ENCODE measurements around the gene BEGAIN. TPM values are rescaled to one million over a fixed set of nuclear protein-coding genes. Genes with fewer than 3 reads are reported as not detected.

BEGAIN gene
- total RNA-seq, 3 donors from 2014 or later: 0.53 to 3.9 (median 2.0) TPM

GRCh38 chr14:100541621-100542560 is 45.3 kb downstream of the BEGAIN start:
- Mint-ChIP-seq H3K4me3 (no peak overlapping the region), H3K36me3 (ENCODE audit: insufficient read depth) (no peaks in the 10 kb centered on the region), H3K4me1 (ENCODE audit: low read depth) (peaks cover 3% of the 10 kb centered on the region), H3K27me3 (ENCODE audit: low read depth) (no peaks in the 10 kb centered on the region), H3K9me3 (no peaks in the 10 kb centered on the region)
- no peak for ATAC-seq
- no peak for DNase-seq

- H3K9me3 Mint-ChIP-seq: no peaks in the 10 kb centered on the region
- peaks cover 3% of the 10 kb centered on the region for H3K4me1 Mint-ChIP-seq (ENCODE audit: low read depth)
- peaks cover 2% of the 10 kb centered on the region for H3K36me3 Mint-ChIP-seq (ENCODE audit: insufficient read depth)
- no peak for DNase-seq
- ATAC-seq: no peak
- no peaks in the 10 kb centered on the region for H3K27me3 Mint-ChIP-seq (ENCODE audit: low read depth)
- no peak overlapping the region for H3K4me3 Mint-ChIP-seq
These were observed 46.1 kb downstream of the BEGAIN start for GRCh38 chr14:100540926-100541620.

DNA sequence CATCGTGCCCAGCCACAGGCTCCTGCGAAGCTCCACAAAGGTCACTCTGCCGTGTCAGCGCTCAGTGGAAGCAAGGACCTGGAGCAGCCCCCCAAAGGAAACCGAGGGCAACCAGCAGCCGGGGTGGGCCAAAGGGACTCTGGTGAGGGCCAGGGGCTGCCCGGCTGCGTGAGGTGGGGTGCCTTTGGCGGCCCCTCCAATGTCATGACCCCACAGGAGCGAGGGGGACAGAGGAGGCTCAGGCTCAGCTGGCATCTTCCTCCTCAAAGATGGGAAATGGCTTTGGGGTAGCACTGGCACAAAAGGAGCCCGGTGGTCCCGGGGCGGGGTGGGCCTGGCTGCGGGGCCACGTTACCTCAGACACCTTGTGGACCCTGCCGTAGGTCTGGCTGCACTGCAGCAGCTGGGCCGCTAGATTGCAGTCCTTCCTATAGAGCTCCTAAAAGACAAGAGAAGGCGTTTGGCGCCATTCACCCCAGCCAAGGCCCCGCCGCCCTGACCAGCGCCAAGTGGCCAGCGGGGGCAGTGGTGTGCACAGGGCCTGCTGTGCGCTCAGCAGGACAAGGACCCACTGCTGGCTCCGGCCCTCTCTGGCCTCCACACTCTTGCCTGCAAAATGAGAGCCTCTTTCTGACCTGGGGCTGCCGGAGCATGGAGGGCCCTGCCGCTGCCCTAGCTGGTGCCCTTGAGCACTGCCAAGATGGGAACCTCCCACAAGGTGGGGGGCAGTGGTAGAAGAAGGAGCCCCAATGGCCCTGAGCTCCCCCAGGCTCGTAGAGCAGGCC is 46.9 kb downstream of the BEGAIN start:
- DNase-seq (no peak), ATAC-seq (no peak)
- H3K4me3 Mint-ChIP-seq: no peak overlapping the region
- peaks cover 2% of the 10 kb centered on the region for H3K36me3 Mint-ChIP-seq (ENCODE audit: insufficient read depth)
- H3K4me1 Mint-ChIP-seq (ENCODE audit: low read depth): no peaks in the 10 kb centered on the region
- H3K27me3 Mint-ChIP-seq (ENCODE audit: low read depth): no peaks in the 10 kb centered on the region
- no peaks in the 10 kb centered on the region for H3K9me3 Mint-ChIP-seq

DNA sequence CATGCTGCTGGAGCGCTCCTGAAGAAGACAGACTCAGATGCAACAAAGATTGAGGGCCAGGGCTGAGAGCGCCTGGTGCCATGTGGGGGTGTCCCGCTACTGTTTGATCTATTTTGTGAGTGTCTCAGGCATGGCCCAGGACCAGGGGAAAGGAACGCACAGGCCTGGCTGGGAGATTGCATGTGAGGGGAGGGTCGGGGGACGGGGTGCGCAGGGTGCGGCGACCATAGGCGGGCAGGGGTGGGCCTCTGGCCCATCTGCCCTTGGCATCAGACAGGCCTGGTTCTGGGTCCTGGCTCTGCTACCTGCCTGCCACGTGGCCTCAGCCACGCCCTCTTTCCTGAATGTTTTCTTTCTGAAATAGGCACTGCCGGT is 47.5 kb downstream of the BEGAIN start:
- DNase-seq (no peak), ATAC-seq (no peak)
- H3K4me3 Mint-ChIP-seq: no peak overlapping the region
- H3K9me3 Mint-ChIP-seq: no peaks in the 10 kb centered on the region
- no peaks in the 10 kb centered on the region for H3K4me1 Mint-ChIP-seq (ENCODE audit: low read depth)
- H3K36me3 Mint-ChIP-seq (ENCODE audit: insufficient read depth): peaks cover 2% of the 10 kb centered on the region
- no peaks in the 10 kb centered on the region for H3K27me3 Mint-ChIP-seq (ENCODE audit: low read depth)

DNA sequence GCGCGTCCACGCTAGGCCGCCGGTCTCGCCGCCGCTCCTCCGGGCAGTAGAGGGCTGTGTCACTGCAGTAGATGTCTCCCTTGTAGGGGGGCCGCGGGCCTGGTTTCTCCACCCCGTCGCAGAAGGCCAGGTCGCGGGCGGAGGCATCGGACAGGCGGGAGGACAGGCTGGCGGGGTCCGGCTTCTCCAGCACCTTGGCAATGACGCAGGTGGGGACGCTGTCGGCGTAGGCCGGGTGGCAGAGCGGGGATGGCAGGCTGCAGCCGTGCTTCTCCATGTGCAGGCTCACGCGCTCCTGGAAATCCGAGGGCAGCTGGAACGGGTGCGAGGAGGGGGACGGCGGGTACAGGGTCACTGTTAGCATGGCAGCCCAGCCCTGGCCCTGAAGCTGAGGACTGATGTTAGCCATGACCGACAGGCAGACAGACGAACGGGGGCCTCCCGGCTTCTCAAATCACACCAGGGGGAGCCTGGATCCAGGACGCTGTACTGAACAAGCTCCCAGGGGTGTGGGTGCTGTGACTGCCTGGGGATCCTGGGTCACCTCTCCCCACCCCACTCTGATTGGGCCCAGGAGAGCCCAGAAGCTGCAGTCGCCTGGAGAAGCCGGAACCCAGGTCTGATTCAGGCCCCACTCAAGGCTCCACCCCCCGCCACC is 48.1 kb downstream of the BEGAIN start:
- no peaks in the 10 kb centered on the region for H3K9me3 Mint-ChIP-seq
- H3K36me3 Mint-ChIP-seq (ENCODE audit: insufficient read depth): peaks cover 2% of the 10 kb centered on the region
- no peak overlapping the region for H3K4me3 Mint-ChIP-seq
- no peaks in the 10 kb centered on the region for H3K27me3 Mint-ChIP-seq (ENCODE audit: low read depth)
- DNase-seq (no peak), ATAC-seq (no peak)
- H3K4me1 Mint-ChIP-seq (ENCODE audit: low read depth): peaks cover 2% of the 10 kb centered on the region

DNA sequence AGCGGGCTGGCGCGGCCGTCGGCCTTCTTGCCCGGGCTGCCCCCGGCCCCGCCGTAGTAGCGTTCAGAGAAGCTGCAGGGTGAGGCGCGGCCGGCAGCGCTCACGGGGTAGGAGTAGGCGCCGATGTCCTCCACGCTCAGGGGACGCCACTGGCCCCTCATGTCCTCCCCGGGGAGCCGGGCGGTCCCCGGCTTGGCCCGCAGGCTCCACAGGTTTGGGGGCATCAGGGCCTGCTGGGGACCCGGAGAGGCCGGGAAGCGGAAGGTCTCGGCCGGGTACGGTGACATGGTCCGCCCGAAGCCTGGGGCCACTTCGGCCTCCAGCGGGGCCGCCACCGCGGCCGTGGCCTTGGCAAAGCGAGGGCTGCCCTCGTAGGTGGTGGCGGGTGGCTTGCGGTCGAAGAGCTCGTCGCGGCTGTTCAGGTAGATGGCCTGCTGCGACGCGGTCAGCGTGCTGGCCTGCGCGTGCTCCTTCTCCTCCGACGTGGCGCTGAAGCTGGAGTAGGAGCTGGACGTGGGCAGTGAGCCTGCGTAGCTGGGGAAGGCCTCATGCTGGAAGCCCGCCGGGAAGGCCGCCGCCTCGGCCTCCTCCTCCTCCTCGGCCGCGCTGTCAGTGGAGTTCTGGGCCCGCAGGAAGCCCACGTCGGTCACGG is 48.7 kb downstream of the BEGAIN start:
- Mint-ChIP-seq H3K4me1 (ENCODE audit: low read depth) (peaks cover 4% of the 10 kb centered on the region), H3K36me3 (ENCODE audit: insufficient read depth) (peaks cover 2% of the 10 kb centered on the region), H3K27me3 (ENCODE audit: low read depth) (no peaks in the 10 kb centered on the region), H3K9me3 (no peaks in the 10 kb centered on the region), H3K4me3 (no peak overlapping the region)
- ATAC-seq (no peak), DNase-seq (no peak)

- Mint-ChIP-seq H3K4me3 (no peak overlapping the region), H3K9me3 (no peaks in the 10 kb centered on the region), H3K36me3 (ENCODE audit: insufficient read depth) (peaks cover 2% of the 10 kb centered on the region), H3K4me1 (ENCODE audit: low read depth) (peaks cover 4% of the 10 kb centered on the region), H3K27me3 (ENCODE audit: low read depth) (no peaks in the 10 kb centered on the region)
- no peak for ATAC-seq
- DNase-seq: no peak
These were observed 49.5 kb downstream of the BEGAIN start for GRCh38 chr14:100537446-100538350.

DNA sequence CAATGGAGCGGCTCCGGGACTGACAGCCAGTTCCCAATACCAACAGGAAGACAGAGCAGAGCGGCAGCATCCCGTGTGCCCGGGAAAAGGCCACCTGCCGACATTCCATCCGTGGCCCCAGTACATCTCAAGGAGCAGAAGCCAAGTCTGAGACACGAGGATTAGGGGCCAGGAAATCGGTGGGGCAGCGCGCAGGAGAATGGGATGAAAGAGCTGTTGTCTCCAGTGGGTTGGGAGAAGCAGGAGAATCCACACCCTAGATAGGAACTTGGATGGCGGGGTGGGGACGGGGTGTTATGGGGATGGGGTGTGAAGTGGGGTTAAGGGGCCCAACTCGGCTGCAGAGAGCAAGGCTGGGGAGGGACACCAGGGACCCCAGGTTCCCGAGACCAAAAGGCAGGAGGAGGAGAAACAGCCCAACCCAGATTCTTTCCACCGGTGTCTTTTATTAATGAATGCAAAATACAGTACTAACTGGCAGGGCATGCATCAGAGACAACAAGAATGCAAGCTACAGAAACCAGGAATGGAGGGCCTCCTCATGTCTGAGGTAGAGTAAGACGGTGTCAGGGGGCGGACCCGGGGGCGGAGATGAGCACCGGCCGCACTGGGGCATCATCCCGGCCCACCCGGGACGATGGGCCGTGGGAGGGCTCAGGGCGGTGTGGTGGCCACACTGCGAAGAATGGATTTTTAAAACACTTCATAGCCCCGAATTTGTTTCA is 50.3 kb downstream of the BEGAIN start:
- peak; percentile 2 for DNase-seq
- ATAC-seq: no peak
- Mint-ChIP-seq H3K4me1 (ENCODE audit: low read depth) (peaks cover 4% of the 10 kb centered on the region), H3K9me3 (no peaks in the 10 kb centered on the region), H3K4me3 (no peak overlapping the region), H3K27me3 (ENCODE audit: low read depth) (no peaks in the 10 kb centered on the region), H3K36me3 (ENCODE audit: insufficient read depth) (peaks cover 4% of the 10 kb centered on the region)

DNA sequence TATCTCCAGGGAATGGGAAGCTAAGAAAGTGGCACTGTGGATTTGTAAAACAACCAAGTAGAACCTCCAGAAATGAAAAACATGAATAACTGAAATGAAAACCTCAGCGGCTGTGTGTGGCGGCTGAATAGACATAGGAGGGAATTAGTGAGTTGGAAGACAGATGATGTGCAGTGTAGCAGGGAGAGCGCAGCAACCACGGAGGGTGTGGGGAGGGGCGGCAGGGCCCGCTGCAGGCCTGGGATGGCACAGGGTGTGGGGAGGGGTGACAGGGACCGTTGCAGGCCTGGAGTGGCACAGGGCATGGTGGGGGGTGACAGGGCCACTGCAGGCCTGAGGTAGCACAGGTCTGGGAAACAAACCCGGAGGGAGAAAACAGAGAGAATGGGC is 51.1 kb downstream of the BEGAIN start:
- ATAC-seq: no peak

GRCh38 chr14:100535287-100536120 is 51.7 kb downstream of the BEGAIN start:
- Mint-ChIP-seq H3K4me3 (no peak overlapping the region), H3K27me3 (ENCODE audit: low read depth) (no peaks in the 10 kb centered on the region), H3K4me1 (ENCODE audit: low read depth) (peaks cover 4% of the 10 kb centered on the region), H3K36me3 (ENCODE audit: insufficient read depth) (peaks cover 5% of the 10 kb centered on the region), H3K9me3 (no peaks in the 10 kb centered on the region)
- ATAC-seq (no peak), DNase-seq (peak; percentile 3)

More for the DNA sequence above, 51.1 kb downstream of the BEGAIN start:
- H3K27me3 Mint-ChIP-seq (ENCODE audit: low read depth): no peaks in the 10 kb centered on the region
- no peak overlapping the region for H3K4me3 Mint-ChIP-seq
- DNase-seq: no peak
- no peaks in the 10 kb centered on the region for H3K9me3 Mint-ChIP-seq
- H3K4me1 Mint-ChIP-seq (ENCODE audit: low read depth): peaks cover 4% of the 10 kb centered on the region
- peaks cover 5% of the 10 kb centered on the region for H3K36me3 Mint-ChIP-seq (ENCODE audit: insufficient read depth)

DNA sequence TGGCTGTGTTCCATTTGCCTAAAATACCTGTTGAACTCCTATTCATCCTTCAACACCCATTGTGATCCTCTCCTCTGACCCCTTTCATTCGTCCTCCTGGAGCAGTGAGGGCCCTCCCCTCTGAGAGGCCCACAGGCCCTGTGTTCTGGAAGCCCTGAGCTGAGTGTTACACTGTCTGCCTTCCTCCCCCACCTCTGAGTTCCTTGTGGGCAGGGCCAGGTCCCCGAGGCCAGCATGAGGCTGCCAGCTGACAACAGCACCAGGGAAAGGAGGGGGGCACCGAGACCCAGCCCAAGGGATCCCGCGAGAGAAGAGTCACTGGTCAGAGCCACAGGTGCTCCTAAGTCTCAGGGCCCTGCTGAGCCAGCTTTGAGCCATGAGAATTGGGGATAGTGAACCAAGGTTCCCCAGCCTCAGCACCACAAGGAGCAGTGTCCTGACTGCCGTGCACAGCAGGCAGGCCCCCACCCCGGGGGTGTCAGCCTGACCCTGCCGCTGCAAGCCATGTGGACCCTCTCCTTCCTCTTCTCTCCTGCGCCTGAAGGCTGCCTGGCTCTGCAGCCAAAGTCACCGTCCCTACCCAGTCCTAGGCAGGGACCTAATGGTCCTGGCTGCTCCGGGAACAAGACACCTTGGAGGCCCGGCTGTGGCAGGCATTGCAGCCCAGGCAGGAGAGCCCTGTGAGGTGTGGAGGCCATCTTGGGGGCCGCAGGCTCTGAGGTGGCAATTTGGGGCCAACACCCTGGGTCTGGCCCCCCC is 52.5 kb downstream of the BEGAIN start:
- no peaks in the 10 kb centered on the region for H3K27me3 Mint-ChIP-seq (ENCODE audit: low read depth)
- DNase-seq: peak; percentile 1
- H3K36me3 Mint-ChIP-seq (ENCODE audit: insufficient read depth): peaks cover 5% of the 10 kb centered on the region
- no peak for ATAC-seq
- H3K4me3 Mint-ChIP-seq: no peak overlapping the region
- H3K9me3 Mint-ChIP-seq: no peaks in the 10 kb centered on the region
- H3K4me1 Mint-ChIP-seq (ENCODE audit: low read depth): peaks cover 4% of the 10 kb centered on the region
